ENCODE results near the gene NACC1. TPM values are rescaled to one million over a fixed set of nuclear protein-coding genes. Genes with fewer than 3 reads are reported as not detected.

Gene NACC1
- total and polyA plus RNA-seq, 2 of the 13 experiments (the other 11 are each of a cell fraction or from before 2014, with no cell fraction given): 31.8 to 42.3 TPM

- ATAC-seq (no peak), DNase-seq (ENCODE audit: low spot score) (no peak), FAIRE-seq (no peak)
- Histone ChIP-seq H3K27ac (ENCODE audit: extremely low read length, insufficient read depth, low read length) (no peak overlapping the region), H3K27me3 (ENCODE audit: control insufficient read depth in 1 of 2, insufficient read depth in 2 of 2, low read length in 2 of 2) (no peaks in the 10 kb centered on the region; a peak in 1 of 5 replicates), H4K20me1 (ENCODE audit: insufficient read depth, low read length) (no peaks in the 10 kb centered on the region), H3K4me3 (replicated peaks in 1 of 3; ENCODE audit: insufficient read depth in 1 of 3, low read depth in 2 of 3, low read length in 3 of 3) (no peak overlapping the region), H2AFZ (ENCODE audit: low read length) (no peak overlapping the region), H3K9ac (ENCODE audit: insufficient read depth, low read depth, low read length) (no peak overlapping the region), H3K79me2 (ENCODE audit: insufficient read depth, low read length) (peaks cover 19% of the 10 kb centered on the region), H3K36me3 (replicated peaks in 1 of 2; ENCODE audit: control insufficient read depth in 1 of 2, insufficient read depth in 2 of 2, low read length in 2 of 2) (peaks cover 6 to 13% of the 10 kb centered on the region in 2 experiments; a peak in 4 of 5 replicates), H3K4me1 (ENCODE audit: insufficient read depth, low read length) (peaks cover 22% of the 10 kb centered on the region), H3K4me2 (ENCODE audit: low read depth, low read length) (no peak overlapping the region), H3K9me3 (ENCODE audit: low read length) (no peaks in the 10 kb centered on the region)
- intact Hi-C loops (cut with micrococcal nuclease; ENCODE audit: unreplicated experiment) (no loop called here), in situ Hi-C loops (cut with HindIII; ENCODE audit: extremely low pct_ligation_motif_present, low pct_unique_long_range_greater_than_20kb) (no loop called here)
- no peak for TF ChIP-seq ZNF546 (CRISPR knock-in tag; conservative IDR thresholded peaks at IDR 0.05)
- TF ChIP-seq ZNF570 (CRISPR knock-in tag; IDR thresholded peaks at IDR 0.05; ENCODE audit: borderline replicate concordance): no peak
- no peak for TF ChIP-seq POLR2AphosphoS2 (IDR thresholded peaks at IDR 0.05; ENCODE audit: low read depth, low read length)
- no peak for TF ChIP-seq TBX2 (CRISPR knock-in tag; IDR thresholded peaks at IDR 0.05; ENCODE audit: borderline replicate concordance)
- TF ChIP-seq PREB (CRISPR knock-in tag; IDR thresholded peaks at IDR 0.05): no peak
- TF ChIP-seq MAZ (IDR thresholded peaks at IDR 0.05; ENCODE audit: borderline replicate concordance, low read depth, low read length): no peak
- TF ChIP-seq MAZ (CRISPR knock-in tag; IDR thresholded peaks at IDR 0.05; ENCODE audit: low read depth): no peak
- no peak for TF ChIP-seq ZZZ3 (CRISPR knock-in tag; IDR thresholded peaks at IDR 0.05; ENCODE audit: borderline replicate concordance)
- TF ChIP-seq ZBTB7A (CRISPR knock-in tag; IDR thresholded peaks at IDR 0.05): no peak
- TF ChIP-seq PBX2 (CRISPR knock-in tag; IDR thresholded peaks at IDR 0.05): no peak
- no peak for TF ChIP-seq ZBTB43 (CRISPR knock-in tag; conservative IDR thresholded peaks at IDR 0.05)
- TF ChIP-seq MAFK (conservative IDR thresholded peaks at IDR 0.05 in 1 of 2, IDR thresholded peaks at IDR 0.05 in 1 of 2; ENCODE audit: low read length in 2 of 2): no peak
- no peak for TF ChIP-seq EHMT2 (IDR thresholded peaks at IDR 0.05; ENCODE audit: borderline replicate concordance, low read depth, low read length)
- ChIA-PET CTCF (ENCODE audit: low intra/inter-chr PET ratio, low total read pairs) (no interaction called here), POLR2A (interaction anchor here (1.3 kb wide), 1 partner anchor 22 kb away, joined by 3 read pairs; no protein-coding TSS in a partner anchor)
- WGBS (ENCODE audit: low lambda C conversion rate): 90% methylated on average over 16 of the region's 16 CpGs
- no TSS peak for BruUV-seq (replicated peaks)
Observed at GRCh38 chr19:13146763-13147563, 28.9 kb downstream of the NACC1 start.

Measured in HepG2 (cell line).